PC-3 (cell line): ENCODE measurements around the gene KIR2DL3. TPM values are rescaled to one million over a fixed set of nuclear protein-coding genes. Genes with fewer than 3 reads are reported as not detected.
"Not testable (repeated sequence)": the region's sequence is repeated elsewhere in the genome, so short reads cannot be mapped to it uniquely, and the experiment has no call there.

Source experiments
- ATAC-seq: fragments of 200-7000 bp; cut with Tn5 transposase; 2 replicates; pipeline ENCODE4 v1.9.1; 2020; ENCODE audit warnings: mild to moderate bottlenecking, moderate library complexity
- BruUV-seq: library from RNA; stranded (reverse); fragments of 400-500 nt; replicated peaks from 2 replicates; lab custom pipeline; 2021; lab: Mats Ljungman, UMichigan
- CTCF ChIA-PET: fragments of 300-600 bp; sonication (Branson Sonifier 250); formaldehyde crosslinking; loops from one replicate; lab custom pipeline; 2022; ENCODE audit warnings: antibody characterized with exemption; lab: Charles Lee
- POLR2A ChIA-PET: fragments of 300-600 bp; sonication (Branson Sonifier 250); formaldehyde crosslinking; loops from one replicate; lab custom pipeline; 2022; ENCODE audit warnings: antibody characterized with exemption; ENCODE audit not compliant: unreplicated experiment; lab: Charles Lee
- DNase-seq: peaks from one replicate; pipeline ENCODE4 v3.0.0-alpha.2; 2015
- H2AFZ ChIP-seq: fragments of 300-600 bp; sonication (generic); 2 replicates; pipeline ENCODE4 v1.6.0; 2016; ENCODE audit warnings: antibody characterized with exemption, low read length
- H3F3A ChIP-seq: fragments of 300-600 bp; sonication (generic); one replicate; pipeline ENCODE4 v1.6.0; 2017; ENCODE audit warnings: antibody characterized with exemption, low read length, control low read depth, mild to moderate bottlenecking; ENCODE audit not compliant: unreplicated experiment
- H3K27ac ChIP-seq: fragments of 300-600 bp; sonication (generic); 2 replicates; pipeline ENCODE4 v1.5.1; 2016; ENCODE audit warnings: mild to moderate bottlenecking, low read length
- H3K27me3 ChIP-seq: fragments of 300-600 bp; sonication (generic); 2 replicates; pipeline ENCODE4 v1.6.1; 2016; ENCODE audit warnings: low read length, mixed read lengths
- H3K36me3 ChIP-seq: fragments of 300-600 bp; sonication (generic); 2 replicates; pipeline ENCODE4 v1.6.1; 2016; ENCODE audit warnings: low read depth, mixed run types, low read length, mixed read lengths
- H3K4me1 ChIP-seq: fragments of 300-600 bp; sonication (generic); 2 replicates; pipeline ENCODE4 v1.5.1; 2016; ENCODE audit warnings: low read length; ENCODE audit not compliant: insufficient read depth
- H3K4me2 ChIP-seq: fragments of 300-600 bp; sonication (generic); 2 replicates; pipeline ENCODE4 v1.6.0; 2016; ENCODE audit warnings: low read length
- H3K4me3 ChIP-seq: fragments of 300-600 bp; sonication (generic); 2 replicates; pipeline ENCODE4 v1.5.1; 2016; ENCODE audit warnings: mild to moderate bottlenecking, low read length, mixed read lengths
- H3K79me2 ChIP-seq: fragments of 300-600 bp; sonication (generic); 2 replicates; pipeline ENCODE4 v1.6.1; 2017; ENCODE audit warnings: low read length, mixed read lengths
- H3K9ac ChIP-seq: fragments of 300-600 bp; sonication (generic); 2 replicates; pipeline ENCODE4 v1.6.0; 2016; ENCODE audit warnings: mild to moderate bottlenecking, low read length
- H3K9me2 ChIP-seq: fragments of 300-600 bp; sonication (generic); replicated peaks from 2 replicates; pipeline ENCODE4 v1.6.1; 2016; ENCODE audit warnings: mixed run types, low read length, mixed read lengths
- H3K9me3 ChIP-seq: fragments of 300-600 bp; sonication (generic); 2 replicates; pipeline ENCODE4 v1.6.1; 2016; ENCODE audit warnings: low read length, mixed read lengths
- H4K20me1 ChIP-seq: fragments of 300-600 bp; sonication (generic); 2 replicates; pipeline ENCODE4 v1.6.1; 2016; ENCODE audit warnings: low read length, mixed read lengths
- intact Hi-C: fragments of 100-400 bp; cut with micrococcal nuclease; formaldehyde crosslinking; loops from 2 replicates; pipeline ENCODE4 v1.9.0; 2023
- total RNA-seq: library from RNA; depleted of rRNA; stranded (reverse); fragments of >200 nt; gene quantifications from 2 replicates; pipeline ENCODE4 v1.2.3, GENCODE V29; 2014

Gene KIR2DL3
- total RNA-seq, 1 experiment from 2014 or later, result not detected

- H2AFZ ChIP-seq, H4K20me1 ChIP-seq, H3K79me2 ChIP-seq, H3K9me2 ChIP-seq, H3K4me3 ChIP-seq, H3K27ac ChIP-seq, H3K4me1 ChIP-seq, ATAC-seq, H3F3A ChIP-seq, H3K9ac ChIP-seq, H3K36me3 ChIP-seq, BruUV-seq, POLR2A ChIA-PET, H3K4me2 ChIP-seq, H3K9me3 ChIP-seq, intact Hi-C loops, CTCF ChIA-PET: not testable (repeated sequence)
- DNase-seq, result peak; percentile 27
- peaks cover 20% of the 10 kb centered on the region for H3K27me3 ChIP-seq
These were observed 9.5 kb downstream of the KIR2DL3 start for GRCh38 chr19:54747614-54748322.

GRCh38 chr19:54750276-54750675 is 12.0 kb downstream of the KIR2DL3 start:
- H2AFZ ChIP-seq, BruUV-seq, H3K9ac ChIP-seq, CTCF ChIA-PET, POLR2A ChIA-PET, H3K4me3 ChIP-seq, ATAC-seq, H3K36me3 ChIP-seq, DNase-seq, H3K4me2 ChIP-seq, H3K4me1 ChIP-seq, intact Hi-C loops, H3K9me3 ChIP-seq, H3K9me2 ChIP-seq, H3F3A ChIP-seq, H3K27ac ChIP-seq, H3K79me2 ChIP-seq, H4K20me1 ChIP-seq: not testable (repeated sequence)
- peaks cover 24% of the 10 kb centered on the region for H3K27me3 ChIP-seq

GRCh38 chr19:54756204-54757110 is 18.1 kb downstream of the KIR2DL3 start:
- H3K9me3 ChIP-seq, H3K4me1 ChIP-seq, H3K4me2 ChIP-seq, H3K36me3 ChIP-seq, H3F3A ChIP-seq, H3K9ac ChIP-seq, DNase-seq, H3K9me2 ChIP-seq, ATAC-seq, POLR2A ChIA-PET, H3K79me2 ChIP-seq, H2AFZ ChIP-seq, BruUV-seq, CTCF ChIA-PET, H3K27me3 ChIP-seq, H4K20me1 ChIP-seq, H3K27ac ChIP-seq, intact Hi-C loops, H3K4me3 ChIP-seq: not testable (repeated sequence)

DNA sequence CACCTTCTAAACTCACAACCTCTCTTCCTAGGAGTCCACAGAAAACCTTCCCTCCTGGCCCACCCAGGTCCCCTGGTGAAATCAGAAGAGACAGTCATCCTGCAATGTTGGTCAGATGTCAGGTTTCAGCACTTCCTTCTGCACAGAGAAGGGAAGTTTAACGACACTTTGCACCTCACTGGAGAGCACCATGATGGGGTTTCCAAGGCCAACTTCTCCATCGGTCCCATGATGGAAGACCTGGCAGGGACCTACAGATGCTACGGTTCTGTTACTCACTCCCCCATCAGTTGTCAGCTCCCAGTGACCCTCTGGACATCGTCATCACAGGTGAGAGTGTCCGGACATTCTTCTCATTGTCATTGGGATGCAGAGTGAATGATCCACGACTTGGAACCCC is 20.3 kb downstream of the KIR2DL3 start:
- ATAC-seq, DNase-seq, H3K36me3 ChIP-seq, CTCF ChIA-PET, H3K4me1 ChIP-seq, H3K9ac ChIP-seq, POLR2A ChIA-PET, H3K9me3 ChIP-seq, H3K9me2 ChIP-seq, H4K20me1 ChIP-seq, intact Hi-C loops, H3K4me2 ChIP-seq, H3K27ac ChIP-seq, BruUV-seq, H3K4me3 ChIP-seq, H2AFZ ChIP-seq, H3F3A ChIP-seq, H3K79me2 ChIP-seq: not testable (repeated sequence)
- peaks cover 11% of the 10 kb centered on the region for H3K27me3 ChIP-seq

DNA sequence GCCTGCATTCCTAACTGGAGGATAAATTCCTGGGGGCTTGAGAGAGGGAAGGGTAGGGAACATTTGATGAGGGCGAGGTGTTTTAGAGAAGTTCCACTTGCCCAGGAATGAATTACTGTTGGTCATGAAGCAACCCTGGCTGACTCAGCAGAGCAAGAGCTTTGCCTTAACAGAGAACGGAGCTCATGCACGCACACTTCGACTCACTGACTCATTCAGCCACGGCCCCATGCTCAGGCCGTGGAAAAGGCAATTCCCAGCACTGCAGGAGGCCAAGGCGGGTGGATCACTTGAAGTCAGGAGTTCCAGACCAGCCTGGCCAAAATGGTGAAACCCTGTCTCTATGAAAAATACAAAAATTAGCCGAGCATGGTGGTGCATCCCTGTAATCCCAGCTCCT is 25.9 kb downstream of the KIR2DL3 start:
- BruUV-seq, H3K27ac ChIP-seq, H3K9ac ChIP-seq, POLR2A ChIA-PET, H2AFZ ChIP-seq, H3K79me2 ChIP-seq, H3K4me2 ChIP-seq, ATAC-seq, H4K20me1 ChIP-seq, H3K9me3 ChIP-seq, H3K4me3 ChIP-seq, H3K9me2 ChIP-seq, CTCF ChIA-PET, H3K36me3 ChIP-seq, H3K4me1 ChIP-seq, H3F3A ChIP-seq, intact Hi-C loops: not testable (repeated sequence)
- DNase-seq, result peak; percentile 13
- peaks cover 32% of the 10 kb centered on the region for H3K27me3 ChIP-seq

DNA sequence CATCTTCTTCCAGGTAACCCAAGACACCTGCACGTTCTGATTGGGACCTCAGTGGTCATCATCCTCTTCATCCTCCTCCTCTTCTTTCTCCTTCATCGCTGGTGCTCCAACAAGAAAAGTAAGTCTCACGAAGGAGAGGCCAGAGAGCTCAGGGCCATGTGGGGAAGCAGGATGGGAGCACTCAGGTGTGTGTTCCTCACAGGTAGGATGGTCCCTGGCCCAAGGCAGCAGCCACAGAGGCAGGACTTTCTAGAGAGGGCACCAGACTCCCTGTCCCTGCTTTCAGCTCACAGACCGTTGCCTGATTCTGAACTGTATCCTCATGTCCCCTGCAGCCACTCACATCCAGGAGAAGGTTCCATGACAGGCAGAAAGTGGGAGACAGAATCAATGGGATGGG is 28.2 kb downstream of the KIR2DL3 start:
- BruUV-seq, ATAC-seq, H3K36me3 ChIP-seq, H2AFZ ChIP-seq, DNase-seq, H3K79me2 ChIP-seq, CTCF ChIA-PET, intact Hi-C loops, H3K27ac ChIP-seq, H3K9ac ChIP-seq, H3K4me2 ChIP-seq, H3K4me3 ChIP-seq, H3K9me3 ChIP-seq, H3F3A ChIP-seq, POLR2A ChIA-PET, H4K20me1 ChIP-seq, H3K4me1 ChIP-seq, H3K9me2 ChIP-seq: not testable (repeated sequence)
- peaks cover 32% of the 10 kb centered on the region for H3K27me3 ChIP-seq
